SK-N-SH (cell line): ENCODE results near the gene PRKACG. TPM values are rescaled to one million over a fixed set of nuclear protein-coding genes. Genes with fewer than 3 reads are reported as not detected.
A peak's percentile ranks its signal among the peaks of the same experiment; 100 is the strongest.

Experiments
- CTCF ChIA-PET: fragments of 300-600, 350-600 bp; formaldehyde crosslinking; extraction: SDS; loops from one replicate; lab custom pipeline; 2021; lab: Yijun Ruan, JAX
- POLR2A ChIA-PET: fragments of 350-600 bp; sonication (Branson Sonifier 250); formaldehyde crosslinking; extraction: SDS; loops from one replicate; lab custom pipeline; 2020; ENCODE audit warnings: antibody characterized with exemption, inconsistent platforms; lab: Yijun Ruan, JAX
- DNase-seq: peaks from one replicate; pipeline ENCODE4 v3.0.0; 2012
- H2AFZ ChIP-seq: fragments of 200-600 bp; sonication (generic); 2 replicates; pipeline ENCODE4 v1.8.1; 2016; ENCODE audit warnings: antibody characterized with exemption, mild to moderate bottlenecking, low read depth
- H3F3A ChIP-seq: fragments of 200-600 bp; sonication (generic); replicated peaks from 2 replicates; pipeline ENCODE3; 2016; ENCODE audit warnings: antibody characterized with exemption, mild to moderate bottlenecking; ENCODE audit not compliant: insufficient read depth
- H3K27ac ChIP-seq, 2 experiments: fragments of 200-500 bp in 1 of 2; fragments of 200-600 bp in 1 of 2; sonication (Bioruptor generic) in 1 of 2; sonication (generic), shearing (Covaris generic) in 1 of 2; 2 replicates each; pipeline versions ENCODE4 v1.5.1 to v1.6.1; 2014 to 2016; ENCODE audit warnings: low read depth in 2 of 2, inconsistent platforms in 1 of 2, low read length in 1 of 2, mild to moderate bottlenecking in 1 of 2, mixed read lengths in 1 of 2
- H3K27me3 ChIP-seq: fragments of 200-600 bp; sonication (generic), shearing (Covaris generic); 2 replicates; pipeline ENCODE4 v1.6.1; 2016; ENCODE audit warnings: mixed run types; ENCODE audit not compliant: insufficient read depth
- H3K36me3 ChIP-seq, 2 experiments: fragments of 200-500 bp in 1 of 2; fragments of 200-600 bp in 1 of 2; sonication (Bioruptor generic) in 1 of 2; sonication (generic) in 1 of 2; replicated peaks in 1 of 2; 2 replicates each; pipeline versions ENCODE3 to v1.5.1; 2014 to 2016; ENCODE audit warnings: low read length in 1 of 2, mild to moderate bottlenecking in 1 of 2; ENCODE audit not compliant: insufficient read depth in 2 of 2, control insufficient read depth in 1 of 2
- H3K4me1 ChIP-seq, 2 experiments: fragments of 200-500 bp in 1 of 2; fragments of 200-600 bp in 1 of 2; sonication (Bioruptor generic) in 1 of 2; sonication (generic), shearing (Covaris generic) in 1 of 2; 2 replicates each; pipeline versions ENCODE4 v1.5.1 to v1.6.1; 2014 to 2016; ENCODE audit warnings: low read depth in 1 of 2, low read length in 1 of 2, mixed run types in 1 of 2; ENCODE audit not compliant: insufficient read depth in 2 of 2, control insufficient read depth in 1 of 2
- H3K4me2 ChIP-seq: fragments of 200-600 bp; sonication (generic), shearing (Covaris generic); 2 replicates; pipeline ENCODE4 v1.6.1; 2017; ENCODE audit warnings: mixed run types
- H3K4me3 ChIP-seq, 2 experiments: fragments of 200-500 bp in 1 of 2; fragments of 200-600 bp in 1 of 2; sonication (Bioruptor generic) in 1 of 2; sonication (generic), shearing (Covaris generic) in 1 of 2; 2 replicates each; pipeline versions ENCODE4 v1.5.1 to v1.8.1; 2014 to 2016; ENCODE audit warnings: low read depth in 2 of 2, inconsistent platforms in 1 of 2, low read length in 1 of 2, mild to moderate bottlenecking in 1 of 2, mixed read lengths in 1 of 2, moderate library complexity in 1 of 2
- H3K79me2 ChIP-seq: fragments of 200-600 bp; sonication (generic); 2 replicates; pipeline ENCODE4 v1.8.1; 2017; ENCODE audit warnings: mild to moderate bottlenecking; ENCODE audit not compliant: insufficient read depth
- H3K9ac ChIP-seq: fragments of 200-600 bp; sonication (generic); 2 replicates; pipeline ENCODE4 v1.6.1; 2017; ENCODE audit warnings: mixed run types
- H3K9me2 ChIP-seq: fragments of 200-600 bp; sonication (generic); 2 replicates; pipeline ENCODE4 v1.6.1; 2017; ENCODE audit warnings: mixed run types
- H3K9me3 ChIP-seq: fragments of 200-600 bp; sonication (generic); 2 replicates; pipeline ENCODE4 v1.6.1; 2017; ENCODE audit warnings: mixed run types, mild to moderate bottlenecking, moderate library complexity
- H4K20me1 ChIP-seq: fragments of 200-600 bp; sonication (generic); 2 replicates; pipeline ENCODE4 v1.6.1; 2017; ENCODE audit warnings: mild to moderate bottlenecking, mixed run types; ENCODE audit not compliant: insufficient read depth
- ELF1 ChIP-seq: IDR thresholded peaks from 2 replicates; pipeline ENCODE4 v1.4.0; 2012
- EZH2phosphoT487 ChIP-seq: fragments of 200-600 bp; sonication (generic); IDR thresholded peaks from 2 replicates; pipeline ENCODE4 v1.6.1; 2017; ENCODE audit warnings: low read depth, mixed run types, mild to moderate bottlenecking, antibody characterized with exemption, moderate library complexity, borderline replicate concordance
- GATA2 ChIP-seq: sonication (generic); formaldehyde crosslinking; IDR thresholded peaks from 2 replicates; pipeline ENCODE4 v1.5.0; 2020; ENCODE audit warnings: mild to moderate bottlenecking, missing genetic modification reagents
- NFIC ChIP-seq: IDR thresholded peaks from 2 replicates; pipeline ENCODE4 v1.4.0; 2012; ENCODE audit warnings: borderline replicate concordance
- NRF1 ChIP-seq: IDR thresholded peaks from 2 replicates; pipeline ENCODE4 v1.6.1; 2012; ENCODE audit warnings: low read depth, mild to moderate bottlenecking, low read length
- RCOR1 ChIP-seq: fragments of 150-350 bp; IDR thresholded peaks from 2 replicates; pipeline ENCODE4 v1.6.1; 2017; ENCODE audit warnings: antibody characterized with exemption, low read length
- RFX5 ChIP-seq: IDR thresholded peaks from 2 replicates; pipeline ENCODE4 v1.6.1; 2012; ENCODE audit warnings: mild to moderate bottlenecking, improper control_type of control experiment, low read length
- RXRA ChIP-seq: IDR thresholded peaks from 2 replicates; pipeline ENCODE4 v1.4.0; 2012; ENCODE audit warnings: low read depth, mild to moderate bottlenecking, borderline replicate concordance
- SIN3A ChIP-seq: IDR thresholded peaks from 2 replicates; pipeline ENCODE4 v1.6.1; 2012; ENCODE audit warnings: low read depth, mild to moderate bottlenecking, low read length, moderate library complexity, borderline replicate concordance
- SMC3 ChIP-seq: IDR thresholded peaks from 2 replicates; pipeline ENCODE4 v1.6.1; 2012; ENCODE audit warnings: low read depth, low read length, improper control_type of control experiment
- WGBS: methylation state at CpG from one replicate; pipeline ENCODE4 v1.1.6; 2017; ENCODE audit warnings: low lambda C conversion rate; 5-methylcytosine and 5-hydroxymethylcytosine counted together
- polyA plus RNA-seq, 3 experiments: library from polyadenylated mRNA; depleted of rRNA; stranded (reverse); fragments of >200 nt; gene quantifications; 2 replicates each; pipeline ENCODE4 v1.2.3, GENCODE V29; 2012
- TF ChIP-seq, protein P1 (sequence below): IDR thresholded peaks from 2 replicates; pipeline ENCODE4; 2012
- TF ChIP-seq, protein P2 (sequence below): IDR thresholded peaks from 2 replicates; pipeline ENCODE4 v1.4.0; 2012; ENCODE audit warnings: low read depth
- TF ChIP-seq, protein P3 (sequence below): fragments of 150-350 bp; IDR thresholded peaks from 2 replicates; pipeline ENCODE4 v1.6.1; 2016; ENCODE audit warnings: mild to moderate bottlenecking, low read depth, low read length
- TF ChIP-seq, protein P4 (sequence below): fragments of 200-600 bp; sonication (generic); IDR thresholded peaks from 2 replicates; pipeline ENCODE4 v1.6.1; 2017; ENCODE audit warnings: antibody characterized with exemption, mild to moderate bottlenecking, moderate library complexity

The PRKACG gene
- polyA plus RNA-seq, 1 of the 3 experiments (the other 2 are of a cell fraction) = not detected

DNA sequence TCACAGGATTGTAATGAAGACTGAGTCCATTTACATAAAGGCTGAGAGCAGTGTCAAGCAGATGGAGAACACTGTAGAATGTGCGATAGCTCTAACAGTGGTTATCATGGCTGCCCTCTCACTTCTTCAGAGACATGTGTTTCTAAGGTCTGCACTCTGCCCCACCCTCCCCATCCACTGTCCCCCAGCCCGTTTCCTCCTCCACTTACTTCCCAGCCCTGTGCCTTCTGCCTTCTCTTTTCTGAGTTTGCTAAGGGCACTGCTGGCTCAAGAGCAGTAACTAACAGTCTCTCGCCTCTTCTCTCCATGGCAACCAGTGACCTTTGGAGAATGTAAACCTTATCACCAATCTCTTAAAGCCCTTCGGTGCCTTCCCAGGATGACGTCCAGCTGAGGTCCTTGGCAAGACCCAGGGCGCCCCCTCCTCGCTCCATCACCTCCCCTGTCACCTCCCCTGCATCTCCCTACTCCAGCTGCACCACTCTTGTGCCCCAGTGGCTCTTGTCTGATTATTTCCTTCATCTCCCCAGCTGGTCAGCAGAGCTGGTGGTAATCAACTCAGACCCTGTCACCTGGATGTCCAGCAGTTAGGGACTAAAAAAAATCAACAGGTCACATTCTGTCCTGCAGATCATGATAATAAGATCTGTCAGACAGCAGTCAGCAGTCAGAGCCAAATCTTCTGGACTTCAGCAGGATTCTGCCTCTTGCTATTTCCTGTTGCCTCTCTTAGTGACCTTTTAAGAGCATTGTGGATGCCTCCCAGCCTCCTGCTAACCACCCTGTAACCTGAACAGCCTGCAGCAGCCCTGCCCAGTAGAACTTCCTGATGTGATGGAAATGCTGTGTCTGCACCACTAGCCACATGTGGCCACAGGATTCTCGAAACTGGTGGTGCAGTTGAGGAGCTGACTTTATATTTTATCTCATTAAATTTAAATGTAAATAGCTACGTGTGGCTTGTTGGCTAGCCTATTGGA is 30.6 kb upstream of the PRKACG start:
- no peak overlapping the region for H3K9ac ChIP-seq

DNA sequence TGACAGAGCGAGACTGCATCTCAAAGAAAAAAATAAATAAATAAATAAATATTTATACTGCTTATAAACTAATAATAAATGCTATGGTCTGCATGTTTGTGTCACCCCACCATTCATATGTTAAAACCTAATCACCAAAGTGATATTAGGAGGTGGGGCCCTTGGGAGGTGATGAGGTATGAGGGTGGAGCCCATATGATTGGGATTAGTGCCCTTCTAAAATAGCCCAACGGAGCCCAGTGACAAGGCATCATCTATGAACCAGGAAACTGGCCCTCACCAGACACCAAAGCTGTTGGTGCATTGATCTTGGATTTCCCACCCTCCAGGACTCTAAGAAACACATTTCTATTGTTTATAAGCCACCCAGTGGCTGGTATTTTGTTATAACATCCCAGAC is 26.7 kb upstream of the PRKACG start:
- WGBS = 94% methylated on average over 2 of the region's 2 CpGs
- CTCF ChIA-PET = interaction anchor here (4.1 kb wide), 1 partner anchor 153 kb away, joined by 21 read pairs; no protein-coding TSS in a partner anchor

More for the DNA sequence above, 30.6 kb upstream of the PRKACG start:
- TF ChIP-seq RFX5 = peak; percentile 49; the same call in 1 of the 2 replicates
- TF ChIP-seq EZH2phosphoT487 = no peak
- TF ChIP-seq ELF1 = no peak
- TF ChIP-seq NFIC = 0 out of 2 replicates have a peak, but pooled peaks have one; percentile 16
- peak; percentile 33 for TF ChIP-seq GATA2 (CRISPR knock-in tag)
- TF ChIP-seq, protein P1, sequence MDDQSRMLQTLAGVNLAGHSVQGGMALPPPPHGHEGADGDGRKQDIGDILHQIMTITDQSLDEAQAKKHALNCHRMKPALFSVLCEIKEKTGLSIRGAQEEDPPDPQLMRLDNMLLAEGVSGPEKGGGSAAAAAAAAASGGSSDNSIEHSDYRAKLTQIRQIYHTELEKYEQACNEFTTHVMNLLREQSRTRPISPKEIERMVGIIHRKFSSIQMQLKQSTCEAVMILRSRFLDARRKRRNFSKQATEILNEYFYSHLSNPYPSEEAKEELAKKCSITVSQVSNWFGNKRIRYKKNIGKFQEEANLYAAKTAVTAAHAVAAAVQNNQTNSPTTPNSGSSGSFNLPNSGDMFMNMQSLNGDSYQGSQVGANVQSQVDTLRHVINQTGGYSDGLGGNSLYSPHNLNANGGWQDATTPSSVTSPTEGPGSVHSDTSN = peak; percentile 63
- CTCF ChIA-PET = interaction anchor here (0.9 to 4.1 kb wide), 7 partner anchors 9 to 152 kb away, joined by 3 to 21 read pairs (median 9); partner anchors contain the start of gene FXN
- Histone ChIP-seq H3K79me2 (no peaks in the 10 kb centered on the region), H3K4me1 (peaks cover 7 to 9% of the 10 kb centered on the region in 2 experiments; a peak in 2 of 4 replicates), H3K27ac (peak overlapping the region in 1 of 2 experiments; percentile 24; a peak in 2 of 4 replicates), H2AFZ (no peak overlapping the region), H3K9me3 (no peaks in the 10 kb centered on the region), H3K27me3 (no peaks in the 10 kb centered on the region), H3K9me2 (no peaks in the 10 kb centered on the region), H3K36me3 (peaks cover 3 to 5% of the 10 kb centered on the region in 2 experiments), H3F3A (no peaks in the 10 kb centered on the region), H4K20me1 (no peaks in the 10 kb centered on the region), H3K4me2 (peak overlapping the region; percentile 21; the same call in 1 of the 2 replicates), H3K4me3 (no peak overlapping the region)
- POLR2A ChIA-PET = no interaction called here
- peak; percentile 50 for DNase-seq
- 79% methylated on average over 9 of the region's 9 CpGs for WGBS

DNA sequence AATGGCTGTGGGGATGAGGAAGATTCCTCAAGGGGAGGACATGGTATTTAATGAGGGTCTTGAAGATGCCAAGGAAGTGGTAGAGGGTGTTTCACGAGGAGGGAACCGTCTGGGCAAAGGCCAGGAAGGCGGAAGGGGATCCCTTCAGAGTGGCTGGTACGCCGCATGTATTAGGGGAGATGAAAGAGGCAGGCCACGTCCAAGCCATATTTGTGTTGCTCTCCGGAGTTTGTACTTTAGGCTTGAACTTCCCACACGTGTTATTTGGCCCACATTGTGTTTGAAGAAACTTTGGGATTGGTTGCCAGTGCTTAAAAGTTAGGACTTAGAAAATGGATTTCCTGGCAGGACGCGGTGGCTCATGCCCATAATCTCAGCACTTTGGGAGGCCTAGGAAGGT is 22.9 kb upstream of the PRKACG start:
- H4K20me1 ChIP-seq = no peaks in the 10 kb centered on the region
- H3K27ac ChIP-seq = no peak overlapping the region
- ChIA-PET CTCF (interaction anchor here (1.0 to 6.3 kb wide), 6 partner anchors 10 to 168 kb away, joined by 3 to 67 read pairs (median 5); no protein-coding TSS in a partner anchor), POLR2A (interaction anchor here (1.1 kb wide), 1 partner anchor 156 kb away, joined by 4 read pairs; no protein-coding TSS in a partner anchor)
- no peaks in the 10 kb centered on the region for H3K9me2 ChIP-seq
- peak overlapping the region; percentile 67 to 82 for H3K4me3 ChIP-seq
- peaks cover 3% of the 10 kb centered on the region for H3F3A ChIP-seq
- 88% methylated on average over 10 of the region's 10 CpGs for WGBS
- peak overlapping the region; percentile 71; the same call in 1 of the 2 replicates for H2AFZ ChIP-seq
- no peak for DNase-seq
- peak overlapping the region; percentile 59; the same call in 1 of the 2 replicates for H3K9ac ChIP-seq
- no peaks in the 10 kb centered on the region for H3K9me3 ChIP-seq
- H3K4me1 ChIP-seq = peaks cover 0 to 7% of the 10 kb centered on the region in 2 experiments; a peak in 1 of 4 replicates
- H3K27me3 ChIP-seq = no peaks in the 10 kb centered on the region
- peaks cover 16% of the 10 kb centered on the region; the same call in 1 of the 2 replicates for H3K79me2 ChIP-seq
- peak overlapping the region; percentile 76 for H3K4me2 ChIP-seq
- H3K36me3 ChIP-seq = no peaks in the 10 kb centered on the region
- TF ChIP-seq, protein P2, sequence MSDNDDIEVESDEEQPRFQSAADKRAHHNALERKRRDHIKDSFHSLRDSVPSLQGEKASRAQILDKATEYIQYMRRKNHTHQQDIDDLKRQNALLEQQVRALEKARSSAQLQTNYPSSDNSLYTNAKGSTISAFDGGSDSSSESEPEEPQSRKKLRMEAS = no peak
- TF ChIP-seq RCOR1 (no peak), NRF1 (no peak), ELF1 (no peak), SMC3 (no peak), RXRA (no peak)
- TF ChIP-seq, protein P3, sequence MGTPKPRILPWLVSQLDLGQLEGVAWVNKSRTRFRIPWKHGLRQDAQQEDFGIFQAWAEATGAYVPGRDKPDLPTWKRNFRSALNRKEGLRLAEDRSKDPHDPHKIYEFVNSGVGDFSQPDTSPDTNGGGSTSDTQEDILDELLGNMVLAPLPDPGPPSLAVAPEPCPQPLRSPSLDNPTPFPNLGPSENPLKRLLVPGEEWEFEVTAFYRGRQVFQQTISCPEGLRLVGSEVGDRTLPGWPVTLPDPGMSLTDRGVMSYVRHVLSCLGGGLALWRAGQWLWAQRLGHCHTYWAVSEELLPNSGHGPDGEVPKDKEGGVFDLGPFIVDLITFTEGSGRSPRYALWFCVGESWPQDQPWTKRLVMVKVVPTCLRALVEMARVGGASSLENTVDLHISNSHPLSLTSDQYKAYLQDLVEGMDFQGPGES = no peak
- TF ChIP-seq, protein P4, sequence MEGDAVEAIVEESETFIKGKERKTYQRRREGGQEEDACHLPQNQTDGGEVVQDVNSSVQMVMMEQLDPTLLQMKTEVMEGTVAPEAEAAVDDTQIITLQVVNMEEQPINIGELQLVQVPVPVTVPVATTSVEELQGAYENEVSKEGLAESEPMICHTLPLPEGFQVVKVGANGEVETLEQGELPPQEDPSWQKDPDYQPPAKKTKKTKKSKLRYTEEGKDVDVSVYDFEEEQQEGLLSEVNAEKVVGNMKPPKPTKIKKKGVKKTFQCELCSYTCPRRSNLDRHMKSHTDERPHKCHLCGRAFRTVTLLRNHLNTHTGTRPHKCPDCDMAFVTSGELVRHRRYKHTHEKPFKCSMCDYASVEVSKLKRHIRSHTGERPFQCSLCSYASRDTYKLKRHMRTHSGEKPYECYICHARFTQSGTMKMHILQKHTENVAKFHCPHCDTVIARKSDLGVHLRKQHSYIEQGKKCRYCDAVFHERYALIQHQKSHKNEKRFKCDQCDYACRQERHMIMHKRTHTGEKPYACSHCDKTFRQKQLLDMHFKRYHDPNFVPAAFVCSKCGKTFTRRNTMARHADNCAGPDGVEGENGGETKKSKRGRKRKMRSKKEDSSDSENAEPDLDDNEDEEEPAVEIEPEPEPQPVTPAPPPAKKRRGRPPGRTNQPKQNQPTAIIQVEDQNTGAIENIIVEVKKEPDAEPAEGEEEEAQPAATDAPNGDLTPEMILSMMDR = no peak

More for the DNA sequence above, 26.7 kb upstream of the PRKACG start:
- no peaks in the 10 kb centered on the region for H3K9me3 ChIP-seq
- H3K79me2 ChIP-seq = peaks cover 16% of the 10 kb centered on the region; the same call in 1 of the 2 replicates
- H3K9ac ChIP-seq = no peak overlapping the region
- TF ChIP-seq SIN3A = no peak
- no peak overlapping the region for H3K4me3 ChIP-seq
- no peaks in the 10 kb centered on the region for H3K36me3 ChIP-seq
- no peaks in the 10 kb centered on the region for H3K27me3 ChIP-seq
- H3K9me2 ChIP-seq = no peaks in the 10 kb centered on the region
- POLR2A ChIA-PET = no interaction called here
- no peak for DNase-seq
- H3K4me1 ChIP-seq = peaks cover 7 to 14% of the 10 kb centered on the region in 2 experiments; a peak in 2 of 4 replicates
- H2AFZ ChIP-seq = no peak overlapping the region
- no peak overlapping the region for H3K27ac ChIP-seq
- no peaks in the 10 kb centered on the region for H3F3A ChIP-seq
- no peaks in the 10 kb centered on the region for H4K20me1 ChIP-seq
- no peak overlapping the region for H3K4me2 ChIP-seq
